BLaER1 (cell line): ENCODE measurements around the gene CNN3.
"Not testable (repeated sequence)": the region's sequence is repeated elsewhere in the genome, so short reads cannot be mapped to it uniquely, and the experiment has no call there.

Experiments used
- H3K27ac ChIP-seq: shearing (Covaris generic); formaldehyde crosslinking; 2 replicates; pipeline ENCODE4 v1.8.1; 2022
- H3K27me3 ChIP-seq: shearing (Covaris generic); formaldehyde crosslinking; 2 replicates; pipeline ENCODE4 v1.8.1; 2022
- H3K36me3 ChIP-seq: shearing (Covaris generic); formaldehyde crosslinking; 2 replicates; pipeline ENCODE4 v1.8.1; 2022
- H3K4me1 ChIP-seq: shearing (Covaris generic); formaldehyde crosslinking; 2 replicates; pipeline ENCODE4 v1.8.1; 2022
- H3K4me2 ChIP-seq: shearing (Covaris generic); formaldehyde crosslinking; 2 replicates; pipeline ENCODE4 v1.8.1; 2022
- H3K4me3 ChIP-seq: shearing (Covaris generic); formaldehyde crosslinking; 2 replicates; pipeline ENCODE4 v1.8.1; 2022
- H3K9ac ChIP-seq: shearing (Covaris generic); formaldehyde crosslinking; 2 replicates; pipeline ENCODE4 v1.8.1; 2022
- H3K9me3 ChIP-seq: shearing (Covaris generic); formaldehyde crosslinking; 2 replicates; pipeline ENCODE4 v1.8.1; 2022
- H4K20me1 ChIP-seq: shearing (Covaris generic); formaldehyde crosslinking; 2 replicates; pipeline ENCODE4 v1.8.1; 2022
- Cebpa-rat ChIP-seq: shearing (Covaris generic); IDR thresholded peaks from 2 replicates; pipeline ENCODE4 v1.8.1; 2022

The CNN3 gene

DNA sequence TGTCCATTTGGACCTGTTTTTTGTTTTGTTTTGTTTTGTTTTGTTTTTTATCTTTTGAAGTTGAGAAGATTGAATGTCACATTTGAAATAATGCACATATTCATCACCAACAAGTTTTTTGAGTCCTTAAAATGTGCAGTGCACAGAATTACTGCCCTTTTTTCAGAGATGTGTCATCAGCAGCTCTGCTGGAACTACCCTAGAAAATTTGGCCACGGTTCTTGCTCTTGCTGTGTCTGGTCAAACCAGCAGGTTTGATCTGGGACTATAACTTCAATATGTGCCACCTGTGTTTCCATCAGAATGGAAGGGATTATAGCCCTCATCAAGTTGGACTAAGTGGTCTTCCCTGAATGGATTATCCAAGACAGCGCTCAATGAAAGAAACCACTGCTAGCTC lies 24.1 kb upstream of the CNN3 start:
- no peak overlapping the region for H3K4me3 ChIP-seq
- H3K27ac ChIP-seq, result no peak overlapping the region
- no peak overlapping the region for H3K9ac ChIP-seq
- no peak overlapping the region for H3K4me2 ChIP-seq
- no peaks in the 10 kb centered on the region for H3K9me3 ChIP-seq
- no peak for TF ChIP-seq Cebpa-rat
- no peaks in the 10 kb centered on the region for H3K36me3 ChIP-seq
- H4K20me1 ChIP-seq, result no peaks in the 10 kb centered on the region
- no peaks in the 10 kb centered on the region for H3K27me3 ChIP-seq
- H3K4me1 ChIP-seq, result no peaks in the 10 kb centered on the region

DNA sequence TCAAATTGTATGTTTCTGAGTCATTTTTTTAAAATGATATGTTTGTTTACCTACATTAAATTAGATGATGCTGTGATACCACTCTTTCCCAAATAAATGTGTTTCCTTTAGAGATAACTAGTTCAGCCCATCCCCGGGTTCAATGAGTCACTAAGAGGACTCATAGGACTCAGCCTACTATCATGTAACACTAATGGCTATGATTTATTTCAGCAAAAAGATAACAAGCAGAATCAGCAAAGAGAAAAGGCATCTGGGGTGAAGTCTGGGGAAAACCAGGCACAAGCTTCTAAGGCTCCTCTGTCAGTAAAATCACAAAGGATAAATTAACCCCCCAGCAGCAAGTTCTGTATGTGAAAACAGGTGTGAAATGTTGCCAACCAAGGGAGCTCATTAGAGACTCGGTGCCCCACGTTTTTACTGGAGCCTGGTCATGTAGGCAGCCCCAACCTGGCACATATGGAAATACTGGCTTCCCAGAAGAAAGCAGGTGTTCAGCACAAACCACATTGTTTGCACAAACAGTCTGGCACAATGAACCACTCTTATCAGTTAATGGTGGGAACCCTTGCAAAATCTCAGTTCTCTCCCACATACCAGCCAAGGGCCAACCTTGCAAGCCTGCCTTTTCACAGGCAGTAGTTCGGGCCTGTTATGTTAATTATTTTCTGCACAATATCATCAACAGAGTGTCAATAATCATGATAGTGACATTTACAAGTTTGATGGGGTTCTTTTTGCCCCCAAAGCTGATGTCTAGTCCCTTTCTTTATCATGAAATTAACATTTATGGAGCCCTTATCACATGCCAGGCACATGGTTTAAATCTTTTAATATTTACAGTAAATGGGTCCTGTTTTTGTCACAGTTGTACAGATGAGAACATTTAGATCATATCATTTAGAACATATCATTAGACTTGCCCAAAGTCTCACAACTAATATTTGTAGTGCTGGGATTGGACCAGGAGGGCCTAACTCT lies 23.1 kb upstream of the CNN3 start:
- H3K9me3 ChIP-seq, result no peaks in the 10 kb centered on the region

DNA sequence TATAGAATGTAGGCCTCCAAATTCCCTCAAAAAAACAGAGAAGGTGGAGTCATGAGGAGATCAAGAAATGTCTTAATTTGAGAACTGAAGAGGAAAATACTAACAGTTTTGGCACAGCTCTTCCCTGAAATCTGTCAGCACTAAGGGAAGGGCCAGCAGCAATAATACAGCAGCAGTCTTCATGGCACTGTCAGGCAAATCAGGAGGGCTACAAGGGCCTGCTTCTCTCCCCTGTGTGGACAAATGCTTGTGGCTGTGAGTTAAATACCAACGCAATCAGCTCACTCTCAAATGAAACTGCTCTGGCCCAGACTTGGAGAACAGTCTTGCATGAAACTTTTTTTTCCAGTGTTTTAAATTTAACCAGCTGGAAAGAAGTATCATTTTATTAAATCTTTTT lies 20.5 kb upstream of the CNN3 start:
- no peak overlapping the region for H3K27ac ChIP-seq
- H3K36me3 ChIP-seq, result no peaks in the 10 kb centered on the region
- no peak overlapping the region for H3K4me3 ChIP-seq
- H3K9me3 ChIP-seq, result no peaks in the 10 kb centered on the region
- no peak overlapping the region for H3K9ac ChIP-seq
- no peaks in the 10 kb centered on the region for H4K20me1 ChIP-seq
- H3K27me3 ChIP-seq, result no peaks in the 10 kb centered on the region
- no peak for TF ChIP-seq Cebpa-rat
- no peaks in the 10 kb centered on the region for H3K4me1 ChIP-seq
- no peak overlapping the region for H3K4me2 ChIP-seq

More for the DNA sequence above, 23.1 kb upstream of the CNN3 start:
- Histone ChIP-seq H3K4me3 (no peak overlapping the region), H3K4me2 (no peak overlapping the region), H3K27ac (no peak overlapping the region), H3K27me3 (no peaks in the 10 kb centered on the region), H4K20me1 (no peaks in the 10 kb centered on the region), H3K9ac (no peak overlapping the region), H3K36me3 (no peaks in the 10 kb centered on the region), H3K4me1 (no peaks in the 10 kb centered on the region)
- TF ChIP-seq Cebpa-rat, result no peak

DNA sequence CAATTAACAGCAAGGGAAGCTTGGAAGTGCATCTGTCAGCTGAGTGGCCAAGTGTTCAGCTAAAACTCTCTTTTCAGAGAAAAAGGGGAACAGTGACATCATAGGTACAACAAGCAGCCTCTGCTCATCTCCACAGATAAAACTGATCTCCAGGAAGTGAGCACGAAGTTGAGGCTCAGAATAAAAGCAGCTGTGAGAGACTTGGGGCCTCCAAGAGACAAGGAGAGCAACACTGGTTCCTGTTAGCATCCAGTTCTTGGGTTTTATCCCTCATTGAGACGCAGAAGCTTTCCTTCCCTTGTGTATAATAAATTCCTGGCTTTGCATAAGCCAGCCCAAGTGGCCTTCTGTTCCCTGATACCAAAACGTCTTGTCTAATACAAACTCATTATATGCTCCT lies 20.0 kb upstream of the CNN3 start:
- TF ChIP-seq Cebpa-rat, result no peak
- Histone ChIP-seq H3K9ac (no peak overlapping the region), H3K9me3 (no peaks in the 10 kb centered on the region), H3K27ac (no peak overlapping the region), H3K36me3 (no peaks in the 10 kb centered on the region), H4K20me1 (no peaks in the 10 kb centered on the region), H3K4me1 (no peaks in the 10 kb centered on the region), H3K27me3 (no peaks in the 10 kb centered on the region), H3K4me2 (no peak overlapping the region), H3K4me3 (no peak overlapping the region)

DNA sequence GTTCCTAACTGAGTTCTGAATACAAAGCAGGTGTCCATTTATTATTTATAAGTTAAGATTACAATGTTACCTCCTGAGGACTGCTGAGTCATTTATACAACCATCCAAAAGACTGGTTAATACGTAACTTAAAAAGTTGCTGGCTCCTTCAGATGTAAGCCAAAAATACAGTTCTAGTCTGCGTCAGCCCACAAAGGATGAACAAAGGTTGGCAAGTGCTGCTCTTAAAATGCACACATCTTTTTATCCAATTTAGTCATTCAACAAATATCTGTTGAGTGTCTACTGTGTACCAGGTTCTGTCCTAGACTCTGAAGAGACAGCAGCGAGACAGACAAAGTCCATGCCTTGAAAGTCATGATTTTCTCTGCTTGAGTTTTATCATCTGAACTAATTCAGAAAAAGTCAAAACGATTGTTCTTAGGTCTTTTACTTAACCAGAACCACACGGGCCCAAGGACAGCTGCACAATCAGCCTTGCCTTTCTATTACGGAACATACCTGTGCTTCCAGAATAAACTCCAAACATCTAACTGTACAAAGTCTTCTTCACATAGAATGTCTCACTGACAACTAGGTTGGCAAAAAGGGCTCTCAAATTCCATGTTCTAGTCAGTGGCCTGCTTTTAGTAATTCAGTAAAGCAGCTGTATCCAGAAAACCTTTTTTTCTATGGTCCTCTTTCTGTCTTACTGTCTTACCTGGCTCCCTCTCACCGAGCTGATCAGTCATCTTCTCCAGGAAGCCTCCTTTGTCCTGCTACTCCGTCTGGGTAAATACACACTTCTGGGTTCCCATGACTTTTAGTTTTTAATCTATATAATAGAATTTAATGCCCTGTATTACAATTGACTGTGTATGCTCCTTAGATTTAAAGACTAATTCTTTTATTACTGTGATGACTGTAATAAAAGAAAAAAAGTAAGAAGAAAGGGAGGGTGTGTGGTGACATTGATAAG lies 15.5 kb upstream of the CNN3 start:
- H4K20me1 ChIP-seq, result no peaks in the 10 kb centered on the region
- H3K36me3 ChIP-seq, result no peaks in the 10 kb centered on the region
- H3K9me3 ChIP-seq, result no peaks in the 10 kb centered on the region
- no peaks in the 10 kb centered on the region for H3K27me3 ChIP-seq
- H3K9ac ChIP-seq, result no peak overlapping the region
- H3K4me1 ChIP-seq, result no peaks in the 10 kb centered on the region
- no peak overlapping the region for H3K27ac ChIP-seq
- no peak for TF ChIP-seq Cebpa-rat
- H3K4me2 ChIP-seq, result no peak overlapping the region
- H3K4me3 ChIP-seq, result no peak overlapping the region

DNA sequence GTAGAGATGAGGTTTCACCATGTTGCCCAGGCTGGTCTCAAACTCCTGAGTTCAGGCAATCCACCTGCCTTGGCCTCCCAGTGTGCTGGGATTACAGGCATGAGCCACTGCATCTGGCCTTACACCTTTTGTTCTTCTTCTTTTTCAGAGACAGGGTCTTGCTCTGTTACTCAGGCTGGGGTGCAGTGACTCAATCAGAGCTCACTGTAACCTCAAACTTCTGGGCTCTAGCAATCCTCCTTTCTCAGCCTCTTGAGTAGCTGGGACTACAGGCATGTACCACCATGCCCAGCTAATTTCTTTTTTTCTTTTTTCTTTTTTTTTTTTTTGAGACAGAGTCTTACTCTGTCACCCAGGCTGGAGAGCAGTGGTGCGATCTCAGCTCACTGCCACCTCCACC lies 14.6 kb upstream of the CNN3 start:
- not testable (repeated sequence) for H3K27me3 ChIP-seq, H3K36me3 ChIP-seq, H4K20me1 ChIP-seq, H3K4me2 ChIP-seq, H3K9me3 ChIP-seq, H3K4me1 ChIP-seq, H3K9ac ChIP-seq, H3K4me3 ChIP-seq, H3K27ac ChIP-seq

DNA sequence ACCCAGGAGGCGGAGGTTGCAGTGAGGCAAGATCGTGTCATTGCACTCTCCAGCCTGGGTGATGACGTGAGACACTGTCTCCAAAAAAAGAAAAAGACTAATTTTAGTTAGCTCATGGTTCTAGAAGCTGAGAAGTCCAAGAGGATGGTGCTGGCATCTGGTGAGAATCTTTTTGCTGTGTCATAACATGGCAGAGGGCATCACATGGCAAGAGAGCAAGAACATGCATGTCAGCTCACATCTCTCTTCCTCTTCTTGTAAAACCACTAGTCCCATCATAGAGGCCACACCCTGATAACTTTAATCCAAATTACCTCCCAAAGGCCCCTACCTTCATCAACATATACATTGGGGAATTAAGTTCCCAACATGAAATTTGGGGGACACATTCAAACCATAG lies 13.8 kb upstream of the CNN3 start:
- no peak for TF ChIP-seq Cebpa-rat
- Histone ChIP-seq H4K20me1 (no peaks in the 10 kb centered on the region), H3K9ac (no peak overlapping the region), H3K4me2 (no peak overlapping the region), H3K27me3 (no peaks in the 10 kb centered on the region), H3K4me3 (no peak overlapping the region), H3K27ac (no peak overlapping the region), H3K36me3 (no peaks in the 10 kb centered on the region), H3K4me1 (no peaks in the 10 kb centered on the region), H3K9me3 (no peaks in the 10 kb centered on the region)

DNA sequence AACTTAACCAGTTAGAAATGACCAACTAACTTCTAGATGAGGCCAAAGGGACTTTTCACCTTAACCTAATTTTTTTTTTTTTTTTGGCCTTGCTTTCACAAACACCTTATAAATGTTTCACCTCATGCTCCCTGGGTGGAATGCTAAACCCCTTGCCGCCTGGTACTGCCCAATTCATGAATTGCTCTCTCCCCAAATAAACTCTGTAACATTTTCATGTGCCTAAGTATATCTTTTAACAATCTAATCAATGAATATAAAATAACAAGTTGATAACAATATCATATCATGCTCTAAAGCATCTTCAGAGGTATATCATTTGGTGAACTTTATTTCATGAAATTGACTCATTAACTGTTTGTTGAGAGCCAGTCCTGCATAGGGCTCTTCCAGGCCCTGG lies 10.9 kb upstream of the CNN3 start:
- Histone ChIP-seq H3K4me2 (no peak overlapping the region), H3K4me1 (no peaks in the 10 kb centered on the region)
- no peak for TF ChIP-seq Cebpa-rat

DNA sequence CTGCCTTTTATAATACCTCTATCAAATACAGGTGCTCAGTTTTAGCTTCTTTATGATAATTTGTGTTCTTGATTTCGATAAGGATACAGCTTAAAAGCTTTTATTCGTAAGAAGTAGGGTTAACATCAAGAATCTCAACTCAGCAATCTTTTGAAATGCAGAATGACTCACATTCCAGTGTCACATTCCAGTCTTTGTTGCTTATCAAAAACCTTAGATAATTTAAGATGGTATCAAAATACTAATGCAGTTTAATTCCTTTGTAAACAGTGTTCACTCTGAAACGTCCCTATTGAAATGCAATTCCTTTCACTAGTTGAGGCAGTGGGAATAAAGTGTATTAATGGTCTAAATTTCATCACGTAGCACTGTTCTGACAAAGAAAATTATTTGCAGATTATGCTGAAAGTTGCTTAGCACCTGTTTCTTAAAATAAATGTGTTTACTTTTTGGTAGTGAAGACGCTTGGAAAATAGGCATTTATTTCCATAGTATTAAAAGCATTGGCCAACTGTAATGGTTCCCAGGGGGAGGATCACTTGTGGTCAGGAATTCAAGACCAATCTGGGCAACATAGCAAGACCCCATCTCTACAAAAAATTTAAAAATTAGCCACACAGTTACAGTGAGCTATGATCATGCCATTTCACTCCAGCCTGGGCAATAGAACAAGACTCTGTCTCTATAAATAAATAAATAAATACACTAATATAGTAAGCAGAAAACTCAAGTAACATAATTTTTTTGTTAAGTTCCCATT lies 10.1 kb upstream of the CNN3 start:
- Histone ChIP-seq H3K9ac (no peak overlapping the region), H3K36me3 (no peaks in the 10 kb centered on the region), H3K27ac (no peak overlapping the region), H4K20me1 (no peaks in the 10 kb centered on the region), H3K4me2 (no peak overlapping the region), H3K27me3 (no peaks in the 10 kb centered on the region), H3K4me3 (no peak overlapping the region), H3K9me3 (no peaks in the 10 kb centered on the region), H3K4me1 (no peaks in the 10 kb centered on the region)
- TF ChIP-seq Cebpa-rat, result no peak

More for the DNA sequence above, 10.9 kb upstream of the CNN3 start:
- Histone ChIP-seq H3K27me3 (no peaks in the 10 kb centered on the region), H3K27ac (no peak overlapping the region), H4K20me1 (no peaks in the 10 kb centered on the region), H3K4me3 (no peak overlapping the region), H3K9me3 (no peaks in the 10 kb centered on the region), H3K36me3 (no peaks in the 10 kb centered on the region), H3K9ac (no peak overlapping the region)
